HG03103 (cell line): Measurements from ENCODE around the gene MICALL2.

Experiments
- ATAC-seq: cut with Tn5 transposase; IDR thresholded peaks from one replicate; pipeline ENCODE4 v1.9.1; 2021; ENCODE audit warnings: low read depth; ENCODE audit not compliant: unreplicated experiment

Gene MICALL2

GRCh38 chr7:1493571-1493970 lies 34.3 kb upstream of the MICALL2 start:
- ATAC-seq, result no peak

GRCh38 chr7:1493129-1493528 lies 33.9 kb upstream of the MICALL2 start:
- ATAC-seq, result no peak

- no peak for ATAC-seq
Observed at GRCh38 chr7:1492640-1493039, 33.4 kb upstream of the MICALL2 start.

GRCh38 chr7:1492221-1492620 lies 33.0 kb upstream of the MICALL2 start:
- ATAC-seq, result no peak

GRCh38 chr7:1490837-1491236 lies 31.6 kb upstream of the MICALL2 start:
- ATAC-seq, result no peak

- no peak for ATAC-seq
Observed at GRCh38 chr7:1489336-1489735, 30.1 kb upstream of the MICALL2 start.

- ATAC-seq, result no peak
Observed at GRCh38 chr7:1488016-1488415, 28.7 kb upstream of the MICALL2 start.

- no peak for ATAC-seq
Observed at GRCh38 chr7:1487466-1487865, 28.2 kb upstream of the MICALL2 start.

GRCh38 chr7:1486571-1486970 lies 27.3 kb upstream of the MICALL2 start:
- no peak for ATAC-seq

GRCh38 chr7:1485156-1485555 lies 25.9 kb upstream of the MICALL2 start:
- no peak for ATAC-seq

GRCh38 chr7:1484569-1484968 lies 25.3 kb upstream of the MICALL2 start:
- ATAC-seq, result no peak

GRCh38 chr7:1483536-1484505 lies 24.6 kb upstream of the MICALL2 start:
- ATAC-seq, result no peak

GRCh38 chr7:1483079-1483478 lies 23.8 kb upstream of the MICALL2 start:
- no peak for ATAC-seq

- no peak for ATAC-seq
Observed at GRCh38 chr7:1481300-1481699, 22.0 kb upstream of the MICALL2 start.

- no peak for ATAC-seq
Observed at GRCh38 chr7:1480670-1481069, 21.4 kb upstream of the MICALL2 start.

- ATAC-seq, result no peak
Observed at GRCh38 chr7:1479287-1479686, 20.0 kb upstream of the MICALL2 start.

GRCh38 chr7:1478480-1478879 lies 19.2 kb upstream of the MICALL2 start:
- no peak for ATAC-seq

GRCh38 chr7:1476859-1477258 lies 17.6 kb upstream of the MICALL2 start:
- ATAC-seq, result no peak

- no peak for ATAC-seq
Observed at GRCh38 chr7:1475991-1476390, 16.7 kb upstream of the MICALL2 start.

- no peak for ATAC-seq
Observed at GRCh38 chr7:1475393-1475792, 16.1 kb upstream of the MICALL2 start.

- no peak for ATAC-seq
Observed at GRCh38 chr7:1474736-1475135, 15.5 kb upstream of the MICALL2 start.

- peak; percentile 64 for ATAC-seq
Observed at GRCh38 chr7:1473864-1474512, 14.7 kb upstream of the MICALL2 start.
